HUES64 (cell line): ENCODE results near the gene UBE2M.
"Not testable (repeated sequence)": the region's sequence is repeated elsewhere in the genome, so short reads cannot be mapped to it uniquely, and the experiment has no call there.

Source experiments
- H3K27ac ChIP-seq: 2 replicates; pipeline ENCODE4 v1.7.0; 2013; ENCODE audit warnings: low read depth, low read length, inconsistent platforms
- H3K27me3 ChIP-seq: 2 replicates; pipeline ENCODE4 v1.6.1; 2013; ENCODE audit warnings: mild to moderate bottlenecking, low read length; ENCODE audit not compliant: insufficient read depth
- H3K36me3 ChIP-seq: 2 replicates; pipeline ENCODE4 v1.6.1; 2013; ENCODE audit warnings: mild to moderate bottlenecking, low read length; ENCODE audit not compliant: insufficient read depth
- H3K4me1 ChIP-seq: 2 replicates; pipeline ENCODE4 v1.6.1; 2013; ENCODE audit warnings: mild to moderate bottlenecking, low read length, moderate library complexity; ENCODE audit not compliant: insufficient read depth
- H3K4me3 ChIP-seq: 2 replicates; pipeline ENCODE4 v1.5.1; 2013; ENCODE audit warnings: mild to moderate bottlenecking, low read length, moderate library complexity
- H3K9ac ChIP-seq: 2 replicates; pipeline ENCODE4 v1.6.1; 2013; ENCODE audit warnings: mild to moderate bottlenecking, low read depth, low read length
- H3K9me3 ChIP-seq: 2 replicates; pipeline ENCODE4 v1.6.1; 2013; ENCODE audit warnings: low read depth, low read length; ENCODE audit not compliant: insufficient read depth
- WGBS: fragments of 150-250, 120-280 bp; methylation state at CpG from one replicate; pipeline ENCODE4 v1.1.7; 2013; ENCODE audit warnings: missing lambda C conversion rate; 5-methylcytosine and 5-hydroxymethylcytosine counted together

UBE2M gene

DNA sequence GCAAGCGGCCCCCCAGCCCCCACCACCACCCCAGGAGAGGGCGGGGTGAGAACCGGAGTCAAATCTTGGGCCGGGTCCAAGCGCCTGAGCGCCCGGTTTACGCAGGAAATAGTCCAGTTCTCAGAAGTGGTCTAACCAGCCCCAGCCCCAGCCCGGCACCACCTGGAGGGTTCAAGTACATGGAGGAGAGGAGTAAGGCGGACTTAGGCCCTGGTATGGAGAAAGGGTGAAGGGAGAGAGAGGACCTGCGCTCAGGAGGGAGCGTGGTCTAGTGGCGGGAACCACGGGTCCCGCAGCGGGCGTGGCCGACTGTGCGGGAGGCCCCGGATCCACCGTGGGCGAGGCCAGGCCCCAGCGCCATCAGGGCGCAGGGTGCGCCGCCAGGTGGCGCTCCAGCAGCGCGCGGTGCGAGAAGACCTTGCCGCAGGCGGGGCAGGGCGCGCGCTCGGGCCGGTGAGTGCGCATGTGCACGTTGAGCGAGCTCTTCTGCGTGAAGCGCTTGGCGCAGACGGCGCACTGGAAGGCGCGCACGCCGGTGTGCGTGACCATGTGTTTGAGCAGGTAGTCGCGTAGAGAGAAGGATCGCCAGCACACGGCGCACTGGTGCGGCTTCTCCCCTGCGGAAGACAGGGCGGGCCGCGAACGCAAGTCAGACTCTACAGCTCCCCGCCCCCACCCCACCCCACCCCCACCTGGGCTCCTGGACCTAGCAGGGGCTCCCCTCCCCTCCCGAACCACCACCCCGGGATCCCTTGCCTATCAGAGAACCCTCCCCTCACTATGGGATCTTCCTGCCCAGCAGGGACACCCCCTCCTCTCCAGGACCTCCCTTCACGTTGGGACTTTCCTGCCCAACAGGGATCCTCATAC is 44.5 kb downstream of the UBE2M start:
- no peaks in the 10 kb centered on the region for H3K9me3 ChIP-seq
- peaks cover 3% of the 10 kb centered on the region; the same call in 1 of the 2 replicates for H3K36me3 ChIP-seq
- H3K9ac ChIP-seq = peak overlapping the region; percentile 65
- peak overlapping the region; percentile 52 for H3K4me3 ChIP-seq
- peak overlapping the region; percentile 59; the same call in 1 of the 2 replicates for H3K27ac ChIP-seq
- H3K27me3 ChIP-seq = no peaks in the 10 kb centered on the region
- peaks cover 9% of the 10 kb centered on the region; the same call in 1 of the 2 replicates for H3K4me1 ChIP-seq
- WGBS = 16% methylated on average over 65 of the region's 66 CpGs

DNA sequence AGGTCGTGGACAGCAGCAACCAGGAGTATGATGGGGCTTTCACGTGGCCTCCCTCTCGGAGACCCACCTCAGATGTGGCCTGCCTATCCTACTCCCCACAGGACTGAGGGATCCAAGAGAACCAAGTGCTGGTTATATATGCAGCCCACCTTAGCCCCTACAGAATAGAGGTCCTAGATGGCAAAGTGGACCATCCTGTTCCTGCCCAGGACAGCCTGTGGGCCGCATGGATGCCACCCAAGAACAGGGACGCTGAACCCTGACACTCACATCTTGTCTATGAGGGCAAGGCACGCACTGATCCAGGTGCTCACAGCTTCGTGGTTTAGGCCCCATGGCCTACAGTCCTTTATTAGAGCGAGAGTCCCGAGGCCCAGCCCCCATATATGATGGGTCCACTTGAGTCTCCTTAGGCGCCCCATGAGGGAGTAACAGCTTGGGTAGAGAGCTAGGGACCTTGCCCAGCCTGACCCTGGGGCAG is 45.2 kb downstream of the UBE2M start:
- Histone ChIP-seq H3K27me3 (no peaks in the 10 kb centered on the region), H3K4me1 (peaks cover 5% of the 10 kb centered on the region; the same call in 1 of the 2 replicates), H3K9me3 (no peaks in the 10 kb centered on the region), H3K9ac (peak overlapping the region; percentile 56; the same call in 1 of the 2 replicates), H3K27ac (peak overlapping the region; percentile 28; the same call in 1 of the 2 replicates), H3K36me3 (peaks cover 3% of the 10 kb centered on the region; the same call in 1 of the 2 replicates), H3K4me3 (no peak overlapping the region)
- 94% methylated on average over 10 of the region's 10 CpGs for WGBS

DNA sequence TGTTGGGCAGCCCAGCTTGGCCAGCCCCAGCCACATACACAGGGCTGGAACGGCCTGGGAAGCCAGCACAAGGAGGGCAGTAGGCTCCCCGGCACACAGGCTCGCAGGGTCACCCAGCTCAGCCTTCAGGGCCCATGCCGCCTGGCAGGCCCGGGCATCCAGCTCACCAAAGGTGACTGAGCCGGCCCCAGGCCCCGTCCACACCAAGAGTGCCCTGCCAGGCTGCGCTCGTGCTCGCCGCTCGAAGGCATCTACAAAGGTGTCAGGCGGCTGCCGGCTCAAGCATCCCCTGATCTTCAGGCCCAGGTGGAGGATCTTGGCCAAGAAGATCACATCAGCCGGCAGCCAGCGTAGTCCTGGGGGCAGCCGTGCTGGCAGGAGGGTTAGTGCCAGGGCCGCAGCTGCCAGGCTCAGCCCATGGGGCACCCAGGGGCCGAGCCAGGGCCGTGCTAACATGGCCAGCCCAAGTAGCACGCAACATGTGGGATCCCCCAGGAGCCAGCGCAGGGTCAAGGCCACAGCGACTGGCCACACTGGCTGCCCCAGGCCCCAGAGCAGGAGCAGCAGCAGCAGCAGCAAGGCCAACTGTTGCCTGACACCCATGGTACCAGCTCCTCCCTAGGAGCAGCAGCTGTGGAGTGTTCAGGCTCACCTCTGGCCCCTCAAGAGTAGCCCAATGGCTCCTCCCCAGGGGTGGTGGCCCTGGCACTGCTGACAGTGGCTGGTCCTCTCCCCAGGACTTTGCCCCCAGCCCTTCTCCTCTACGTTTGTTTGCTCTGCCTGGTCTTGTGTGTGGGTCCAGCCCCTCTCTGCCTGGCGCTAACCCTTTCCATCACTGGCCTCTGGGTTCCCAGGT is 46.8 kb downstream of the UBE2M start, which contains the start of gene SLC27A5:
TSS of gene SLC27A5 (minus strand) at position 640 of the 856 bp plus-strand sequence. CDS start at position 603, 37 bp downstream.
- no peak within 1 kb of the TSS for H3K4me3 ChIP-seq
- no peak within 1 kb of the TSS for H3K9ac ChIP-seq
- 0 out of 2 replicates have a peak, but pooled peaks cover under 1% of the 10 kb centered on the region for H3K36me3 ChIP-seq
- no peaks in the 10 kb centered on the region for H3K27me3 ChIP-seq
- no peaks in the 10 kb centered on the region for H3K9me3 ChIP-seq
- peaks cover 2% of the 10 kb centered on the region; the same call in 1 of the 2 replicates for H3K4me1 ChIP-seq
- WGBS = 92% methylated on average over 25 of the region's 25 CpGs
- no peak within 1 kb of the TSS for H3K27ac ChIP-seq

DNA sequence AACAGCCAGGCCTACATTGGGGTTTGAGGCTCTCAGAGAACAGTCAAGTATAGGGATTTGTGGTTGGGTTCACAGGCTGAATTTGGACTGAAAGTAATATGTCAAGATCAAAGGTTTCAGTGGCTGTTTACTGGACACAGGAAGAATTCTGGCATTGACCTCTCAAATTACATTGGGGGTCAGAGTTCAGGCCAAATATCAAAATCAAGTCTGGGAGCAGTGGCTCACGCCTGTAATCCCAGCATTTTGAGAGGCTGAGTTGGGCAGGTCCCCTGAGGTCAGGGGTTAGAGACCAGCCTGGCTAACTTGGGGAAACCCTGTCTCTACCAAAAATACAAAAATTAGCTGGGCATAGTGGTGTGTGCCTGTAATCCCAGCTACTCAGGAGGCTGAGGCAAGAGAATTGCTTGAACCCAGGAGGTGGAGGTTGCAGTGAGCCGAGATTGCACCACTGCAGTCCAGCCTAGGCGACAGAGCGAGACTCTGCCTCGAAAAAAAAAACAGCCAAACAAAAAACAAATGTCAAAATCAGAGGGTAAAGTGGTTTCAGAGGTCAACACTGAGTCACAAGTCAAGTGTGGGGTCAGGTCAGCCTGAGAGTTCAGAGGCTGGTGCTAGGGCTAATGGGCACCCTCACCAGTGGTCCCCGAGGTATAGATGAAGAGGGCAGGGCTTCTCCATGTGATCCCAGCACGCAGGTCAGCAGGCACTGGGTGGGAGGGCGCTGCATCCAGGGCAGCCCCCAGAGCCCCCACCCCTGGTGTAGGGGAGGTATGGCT is 48.1 kb downstream of the UBE2M start:
- Histone ChIP-seq H3K9me3 (no peaks in the 10 kb centered on the region), H3K4me1 (no peaks in the 10 kb centered on the region; the same call in 1 of the 2 replicates), H3K36me3 (no peaks in the 10 kb centered on the region), H3K9ac (no peak overlapping the region), H3K4me3 (no peak overlapping the region), H3K27me3 (no peaks in the 10 kb centered on the region), H3K27ac (no peak overlapping the region)
- WGBS = 88% methylated on average over 8 of the region's 8 CpGs

DNA sequence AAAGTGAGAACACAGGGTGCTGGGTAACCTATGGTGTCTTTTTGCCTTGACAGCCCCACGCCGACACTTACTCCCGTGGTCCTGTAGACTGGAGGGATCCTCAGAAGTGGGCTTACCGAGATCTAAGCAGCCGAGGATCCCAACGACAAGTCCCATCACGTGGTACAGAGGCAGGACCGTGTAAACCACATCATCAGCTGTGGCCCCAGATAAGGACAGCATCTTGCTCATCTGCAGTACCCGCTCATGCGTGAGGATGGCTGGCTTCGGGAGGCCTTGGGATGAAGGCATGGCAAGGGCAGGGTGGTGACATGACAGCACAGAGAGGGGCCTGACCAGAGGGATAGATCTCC is 48.7 kb downstream of the UBE2M start:
- Histone ChIP-seq H3K36me3 (no peaks in the 10 kb centered on the region), H3K27me3 (no peaks in the 10 kb centered on the region), H3K9ac (no peak overlapping the region), H3K9me3 (no peaks in the 10 kb centered on the region), H3K27ac (no peak overlapping the region), H3K4me3 (no peak overlapping the region), H3K4me1 (no peaks in the 10 kb centered on the region)
- 93% methylated on average over 11 of the region's 11 CpGs for WGBS

- not testable (repeated sequence) for H3K4me1 ChIP-seq, H3K27me3 ChIP-seq, H3K27ac ChIP-seq, H3K9me3 ChIP-seq, H3K4me3 ChIP-seq, H3K9ac ChIP-seq, H3K36me3 ChIP-seq
- WGBS = 94% methylated on average over 6 of the region's 8 CpGs
Observed at GRCh38 chr19:58507602-58508223, 50.7 kb downstream of the UBE2M start.
